GM18511 (cell line): ENCODE results near the gene KCNH8.

Experiments
- ATAC-seq: cut with Tn5 transposase; IDR thresholded peaks from one replicate; pipeline ENCODE4 v1.9.1; 2021; ENCODE audit warnings: mild to moderate bottlenecking, moderate library complexity; ENCODE audit not compliant: unreplicated experiment

KCNH8 gene

GRCh38 chr3:19574268-19574667 lies 426.0 kb downstream of the KCNH8 start:
- no peak for ATAC-seq

GRCh38 chr3:19576343-19576742 lies 428.0 kb downstream of the KCNH8 start:
- no peak for ATAC-seq
